ENCODE measurements around the gene TTC24.
"Not testable (repeated sequence)": the region's sequence is repeated elsewhere in the genome, so short reads cannot be mapped to it uniquely, and the experiment has no call there.

Gene TTC24

DNA sequence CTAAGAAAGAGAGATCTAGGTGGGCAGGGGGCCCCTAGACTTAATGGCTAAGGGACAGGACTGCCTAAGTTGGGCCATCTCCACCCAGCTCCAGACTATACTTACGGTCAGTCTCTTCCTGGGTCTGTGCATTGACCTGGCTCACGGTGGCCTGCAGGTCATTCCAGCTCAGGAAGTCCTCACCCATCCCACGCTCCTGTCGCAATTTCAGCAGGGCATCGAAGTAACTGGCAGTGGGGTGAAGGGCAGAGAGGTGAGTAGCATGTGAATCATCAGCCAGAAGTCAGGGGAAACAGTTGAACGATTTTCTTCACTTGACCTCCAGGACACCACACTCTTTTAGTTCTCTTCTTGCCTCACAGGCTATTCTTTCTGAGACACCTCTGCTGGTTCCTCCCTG is 27.7 kb upstream of the TTC24 start:
- H3K4me3 ChIP-seq (ENCODE audit: insufficient read depth, low read length, poor library complexity, severe bottlenecking), result no peak overlapping the region

DNA sequence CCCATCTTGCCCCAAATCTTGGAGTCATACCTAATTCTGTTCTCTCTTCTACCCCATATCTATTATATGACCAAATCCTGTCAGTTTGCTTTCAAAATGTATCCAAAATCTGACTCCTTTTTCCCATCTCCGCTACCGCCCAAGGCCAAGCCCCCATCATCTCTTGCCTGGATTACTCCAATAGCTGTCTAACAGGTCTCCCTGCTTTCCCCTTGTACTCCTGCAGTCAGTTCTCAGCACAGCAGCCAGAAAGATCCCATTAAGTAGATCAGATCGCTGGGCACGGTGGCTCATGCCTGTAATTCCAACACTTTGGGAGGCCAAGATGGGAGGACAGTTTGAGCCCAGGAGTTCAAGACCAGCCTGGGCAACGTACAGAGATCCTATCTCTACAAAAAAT is 27.0 kb upstream of the TTC24 start:
- TF ChIP-seq, protein P1, sequence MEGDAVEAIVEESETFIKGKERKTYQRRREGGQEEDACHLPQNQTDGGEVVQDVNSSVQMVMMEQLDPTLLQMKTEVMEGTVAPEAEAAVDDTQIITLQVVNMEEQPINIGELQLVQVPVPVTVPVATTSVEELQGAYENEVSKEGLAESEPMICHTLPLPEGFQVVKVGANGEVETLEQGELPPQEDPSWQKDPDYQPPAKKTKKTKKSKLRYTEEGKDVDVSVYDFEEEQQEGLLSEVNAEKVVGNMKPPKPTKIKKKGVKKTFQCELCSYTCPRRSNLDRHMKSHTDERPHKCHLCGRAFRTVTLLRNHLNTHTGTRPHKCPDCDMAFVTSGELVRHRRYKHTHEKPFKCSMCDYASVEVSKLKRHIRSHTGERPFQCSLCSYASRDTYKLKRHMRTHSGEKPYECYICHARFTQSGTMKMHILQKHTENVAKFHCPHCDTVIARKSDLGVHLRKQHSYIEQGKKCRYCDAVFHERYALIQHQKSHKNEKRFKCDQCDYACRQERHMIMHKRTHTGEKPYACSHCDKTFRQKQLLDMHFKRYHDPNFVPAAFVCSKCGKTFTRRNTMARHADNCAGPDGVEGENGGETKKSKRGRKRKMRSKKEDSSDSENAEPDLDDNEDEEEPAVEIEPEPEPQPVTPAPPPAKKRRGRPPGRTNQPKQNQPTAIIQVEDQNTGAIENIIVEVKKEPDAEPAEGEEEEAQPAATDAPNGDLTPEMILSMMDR (IDR thresholded peaks at IDR 0.05; ENCODE audit: insufficient read depth, low read length, poor library complexity, severe bottlenecking), result no peak
- no peak for TF ChIP-seq EZH2phosphoT487 (conservative IDR thresholded peaks at IDR 0.05; ENCODE audit: low read length)
- Histone ChIP-seq H3K9me3 (ENCODE audit: insufficient read depth, low read length) (no peaks in the 10 kb centered on the region), H3K79me2 (ENCODE audit: insufficient read depth, low read length) (no peaks in the 10 kb centered on the region), H3K9ac (ENCODE audit: low read length) (no peak overlapping the region), H4K20me1 (ENCODE audit: low read depth, low read length) (no peaks in the 10 kb centered on the region), H3K27me3 (ENCODE audit: low read length) (no peaks in the 10 kb centered on the region), H3K27ac (ENCODE audit: low read depth, low read length) (no peak overlapping the region), H3K9me2 (replicated peaks; ENCODE audit: insufficient read depth, low read length) (no peaks in the 10 kb centered on the region), H3F3A (ENCODE audit: insufficient read depth) (no peaks in the 10 kb centered on the region), H3K36me3 (ENCODE audit: low read length) (no peaks in the 10 kb centered on the region), H3K4me2 (ENCODE audit: low read depth, low read length, poor library complexity, severe bottlenecking) (no peak overlapping the region), H3K4me3 (ENCODE audit: insufficient read depth, low read length, poor library complexity, severe bottlenecking) (no peak overlapping the region), H2AFZ (ENCODE audit: low read depth, low read length, severe bottlenecking) (no peak overlapping the region)

More for the DNA sequence above, 27.7 kb upstream of the TTC24 start:
- H3K4me2 ChIP-seq (ENCODE audit: low read depth, low read length, poor library complexity, severe bottlenecking), result no peak overlapping the region
- H3K27ac ChIP-seq (ENCODE audit: low read depth, low read length), result no peak overlapping the region
- no peaks in the 10 kb centered on the region for H4K20me1 ChIP-seq (ENCODE audit: low read depth, low read length)
- no peaks in the 10 kb centered on the region for H3K36me3 ChIP-seq (ENCODE audit: low read length)
- H3K9me2 ChIP-seq (replicated peaks; ENCODE audit: insufficient read depth, low read length), result no peaks in the 10 kb centered on the region
- H3K27me3 ChIP-seq (ENCODE audit: low read length), result no peaks in the 10 kb centered on the region
- H3K9me3 ChIP-seq (ENCODE audit: insufficient read depth, low read length), result no peaks in the 10 kb centered on the region
- no peaks in the 10 kb centered on the region for H3K79me2 ChIP-seq (ENCODE audit: insufficient read depth, low read length)
- H2AFZ ChIP-seq (ENCODE audit: low read depth, low read length, severe bottlenecking), result no peak overlapping the region
- no peak for TF ChIP-seq EZH2phosphoT487 (conservative IDR thresholded peaks at IDR 0.05; ENCODE audit: low read length)
- TF ChIP-seq, protein P1 (IDR thresholded peaks at IDR 0.05; ENCODE audit: insufficient read depth, low read length, poor library complexity, severe bottlenecking), result no peak
- H3F3A ChIP-seq (ENCODE audit: insufficient read depth), result no peaks in the 10 kb centered on the region
- H3K9ac ChIP-seq (ENCODE audit: low read length), result no peak overlapping the region

DNA sequence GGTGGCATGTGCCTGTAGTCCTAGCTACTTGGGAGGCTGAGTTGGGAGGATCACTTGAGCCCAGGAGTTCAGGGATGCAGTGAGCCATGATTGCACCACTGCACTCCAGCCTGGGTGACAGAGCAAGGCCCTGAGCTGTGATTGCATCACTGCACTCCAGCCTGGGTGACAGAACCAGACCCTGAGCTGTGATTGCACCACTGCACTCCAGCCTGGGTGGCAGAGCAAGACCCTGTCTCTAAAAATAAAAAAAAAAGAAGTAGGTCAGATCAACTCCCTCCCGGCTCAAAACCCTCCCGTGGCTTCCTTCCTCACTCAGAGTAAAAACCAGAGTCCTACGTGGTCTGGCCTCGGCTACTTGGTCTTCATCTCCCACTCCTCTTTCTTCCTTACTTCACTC is 26.6 kb upstream of the TTC24 start:
- H3K4me2 ChIP-seq (ENCODE audit: low read depth, low read length, poor library complexity, severe bottlenecking); H2AFZ ChIP-seq (ENCODE audit: low read depth, low read length, severe bottlenecking); H3K27ac ChIP-seq (ENCODE audit: low read depth, low read length); H3K36me3 ChIP-seq (ENCODE audit: low read length); H3K79me2 ChIP-seq (ENCODE audit: insufficient read depth, low read length); H3K9me2 ChIP-seq (replicated peaks; ENCODE audit: insufficient read depth, low read length); H3K4me3 ChIP-seq (ENCODE audit: insufficient read depth, low read length, poor library complexity, severe bottlenecking); H4K20me1 ChIP-seq (ENCODE audit: low read depth, low read length); H3F3A ChIP-seq (ENCODE audit: insufficient read depth); H3K9me3 ChIP-seq (ENCODE audit: insufficient read depth, low read length); H3K27me3 ChIP-seq (ENCODE audit: low read length); H3K9ac ChIP-seq (ENCODE audit: low read length): not testable (repeated sequence)

DNA sequence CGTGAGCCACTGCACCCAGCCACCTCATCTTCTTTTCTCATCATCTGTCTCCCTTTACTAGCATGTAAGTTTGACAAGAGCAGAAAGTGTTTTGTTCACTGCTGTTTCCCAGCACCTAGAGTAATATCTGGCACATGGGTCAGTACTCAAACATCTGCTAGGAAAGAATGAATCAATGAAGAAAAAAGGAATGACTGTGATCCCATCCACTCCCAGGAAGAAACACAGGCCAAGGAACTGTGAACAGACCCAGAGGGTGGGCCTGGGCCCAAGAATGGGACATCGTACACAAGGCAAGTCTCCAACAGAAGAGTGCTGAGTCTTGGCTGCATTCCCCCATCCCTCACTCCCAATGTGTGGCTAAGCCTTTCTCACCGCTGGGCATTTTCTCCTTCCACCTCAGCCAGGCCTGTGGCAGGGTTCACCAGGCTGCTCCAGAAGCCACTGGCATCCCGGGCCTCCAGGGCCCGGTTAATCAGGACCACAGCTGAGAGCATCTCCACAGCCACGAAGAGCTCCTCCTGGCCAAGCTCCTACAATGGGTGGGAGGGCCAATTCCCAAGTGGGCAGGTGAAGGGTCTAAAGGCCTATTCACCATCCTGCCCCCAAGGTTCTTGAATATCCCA is 25.6 kb upstream of the TTC24 start:
- Histone ChIP-seq H3F3A (ENCODE audit: insufficient read depth) (no peaks in the 10 kb centered on the region), H3K4me2 (ENCODE audit: low read depth, low read length, poor library complexity, severe bottlenecking) (no peak overlapping the region), H3K9me3 (ENCODE audit: insufficient read depth, low read length) (no peaks in the 10 kb centered on the region), H2AFZ (ENCODE audit: low read depth, low read length, severe bottlenecking) (no peak overlapping the region), H3K9me2 (replicated peaks; ENCODE audit: insufficient read depth, low read length) (no peaks in the 10 kb centered on the region), H3K27ac (ENCODE audit: low read depth, low read length) (no peak overlapping the region), H4K20me1 (ENCODE audit: low read depth, low read length) (no peaks in the 10 kb centered on the region), H3K79me2 (ENCODE audit: insufficient read depth, low read length) (no peaks in the 10 kb centered on the region), H3K4me3 (ENCODE audit: insufficient read depth, low read length, poor library complexity, severe bottlenecking) (no peak overlapping the region), H3K36me3 (ENCODE audit: low read length) (no peaks in the 10 kb centered on the region), H3K27me3 (ENCODE audit: low read length) (no peaks in the 10 kb centered on the region), H3K9ac (ENCODE audit: low read length) (no peak overlapping the region)
- no peak for TF ChIP-seq EZH2phosphoT487 (conservative IDR thresholded peaks at IDR 0.05; ENCODE audit: low read length)
- TF ChIP-seq, protein P1 (IDR thresholded peaks at IDR 0.05; ENCODE audit: insufficient read depth, low read length, poor library complexity, severe bottlenecking), result no peak

All from SU-DHL-6 (cell line).